PC-3 (cell line): ENCODE measurements around the gene KCNG1.

Source experiments
- CTCF ChIP-seq: fragments of 300-600 bp; sonication (generic); conservative IDR thresholded peaks from 2 replicates; pipeline ENCODE4 v1.5.1; 2017; ENCODE audit warnings: antibody characterized with exemption, low read depth, mild to moderate bottlenecking, low read length
- EZH2 ChIP-seq: fragments of 300-600 bp; sonication (generic); IDR thresholded peaks from one replicate; pipeline ENCODE4 v1.6.1; 2017; ENCODE audit warnings: antibody characterized with exemption, mild to moderate bottlenecking, low read length; ENCODE audit not compliant: unreplicated experiment
- EZH2phosphoT487 ChIP-seq: fragments of 300-600 bp; sonication (generic); IDR thresholded peaks from 2 replicates; pipeline ENCODE4 v1.6.1; 2018; ENCODE audit warnings: mild to moderate bottlenecking, antibody characterized with exemption, low read length, borderline replicate concordance

DNA sequence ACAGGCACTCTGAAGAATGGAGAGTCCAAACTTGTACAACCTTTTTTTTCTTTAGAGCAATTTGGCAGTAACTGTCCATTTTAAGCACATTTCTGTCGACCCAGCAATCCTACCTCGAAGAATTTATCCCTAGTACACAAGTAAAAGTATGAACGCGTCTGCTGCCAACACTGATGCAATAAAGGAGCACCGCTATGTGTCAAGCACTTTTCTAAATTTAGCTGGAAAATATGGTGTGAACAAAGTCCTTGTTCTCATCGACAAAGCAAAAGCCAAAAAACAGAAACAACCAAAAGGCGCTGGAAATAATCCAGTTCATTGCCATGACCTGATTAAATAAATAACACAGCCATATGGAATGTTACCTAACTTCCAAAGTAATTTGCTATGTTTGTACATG, 65.6 kb downstream of the KCNG1 start:
- no peak for TF ChIP-seq CTCF
- TF ChIP-seq EZH2 = no peak
- no peak for TF ChIP-seq EZH2phosphoT487
